ENCODE measurements around the gene HPD.
"Not testable (repeated sequence)": the region's sequence is repeated elsewhere in the genome, so short reads cannot be mapped to it uniquely, and the experiment has no call there.

The HPD gene

GRCh38 chr12:121797937-121798786, 60.5 kb downstream of the HPD start:
- DNase-seq: peak; percentile 84

GRCh38 chr12:121796855-121797751, 61.6 kb downstream of the HPD start:
- peak; percentile 88 for DNase-seq

DNA sequence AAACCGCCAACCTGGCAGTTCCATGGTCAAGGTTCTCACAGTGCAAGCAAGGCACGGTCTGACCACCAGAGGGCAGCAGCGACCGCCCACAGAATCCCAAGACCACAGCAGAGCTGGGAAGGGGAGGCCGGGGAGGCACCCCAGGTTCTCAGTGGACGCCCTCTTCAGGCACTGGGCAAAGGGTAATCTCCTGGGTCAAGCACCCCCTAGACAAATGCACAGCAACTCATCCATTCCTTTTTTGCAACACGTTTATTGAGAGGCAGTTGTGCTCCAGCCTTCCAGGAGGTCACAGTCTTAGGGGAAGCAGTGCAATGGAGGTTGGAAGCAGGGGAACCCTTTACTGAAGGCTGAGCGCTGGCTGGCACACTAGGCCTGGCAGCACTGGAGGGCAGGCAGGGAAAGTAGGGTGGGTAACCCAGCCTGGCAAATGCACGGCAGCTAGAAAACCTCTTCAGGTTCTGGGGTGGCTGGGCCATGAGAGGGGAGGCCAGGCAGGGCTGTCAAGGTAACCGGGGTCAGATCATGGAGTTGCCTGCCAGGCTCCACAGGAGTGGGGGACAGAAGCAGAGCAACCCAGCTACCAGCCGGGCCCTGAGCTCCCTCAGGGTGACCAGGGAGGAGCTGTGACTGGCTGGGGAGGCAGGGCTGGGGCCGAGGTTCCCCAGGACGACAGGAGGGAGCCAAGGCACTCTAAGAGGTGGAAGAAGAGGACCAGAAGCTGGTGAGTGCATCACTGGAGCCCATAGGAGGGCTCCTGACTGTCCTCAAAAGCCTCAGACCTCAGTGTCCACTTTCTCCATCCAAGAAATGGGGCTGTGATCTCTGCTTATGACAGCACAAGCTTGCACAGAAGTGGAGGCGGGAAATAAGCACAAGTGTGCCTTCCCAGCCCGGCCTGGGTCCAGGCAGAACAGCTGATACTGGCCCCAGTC, 63.4 kb downstream of the HPD start:
- DNase-seq: peak; percentile 94

DNA sequence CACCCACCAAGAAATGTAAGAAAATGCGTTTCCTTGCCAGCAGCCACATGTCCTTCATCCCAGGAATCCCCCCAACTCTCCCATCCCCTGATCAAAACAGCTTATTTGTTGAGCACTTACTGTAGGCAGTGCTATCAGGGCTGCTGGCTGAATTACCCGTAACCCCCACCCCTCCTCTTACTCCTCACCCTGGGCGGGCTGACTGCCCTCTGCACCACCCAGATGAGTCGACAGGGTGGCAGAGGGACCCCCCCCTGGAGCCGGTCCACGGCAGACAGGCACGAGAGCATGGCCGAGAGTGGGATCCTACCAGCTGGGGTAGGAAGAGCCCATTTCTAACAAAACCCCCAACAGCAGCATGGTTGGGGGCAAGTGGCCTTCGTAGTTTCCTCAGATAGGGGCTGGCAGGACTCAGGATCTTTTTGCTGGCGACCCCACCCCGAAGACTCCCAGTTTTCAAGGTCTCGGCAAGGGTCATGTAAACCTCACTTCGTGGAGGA, 64.1 kb downstream of the HPD start:
- DNase-seq: no peak

- DNase-seq: peak; percentile 94
Measured at GRCh38 chr12:121793838-121794533, 64.7 kb downstream of the HPD start.

DNA sequence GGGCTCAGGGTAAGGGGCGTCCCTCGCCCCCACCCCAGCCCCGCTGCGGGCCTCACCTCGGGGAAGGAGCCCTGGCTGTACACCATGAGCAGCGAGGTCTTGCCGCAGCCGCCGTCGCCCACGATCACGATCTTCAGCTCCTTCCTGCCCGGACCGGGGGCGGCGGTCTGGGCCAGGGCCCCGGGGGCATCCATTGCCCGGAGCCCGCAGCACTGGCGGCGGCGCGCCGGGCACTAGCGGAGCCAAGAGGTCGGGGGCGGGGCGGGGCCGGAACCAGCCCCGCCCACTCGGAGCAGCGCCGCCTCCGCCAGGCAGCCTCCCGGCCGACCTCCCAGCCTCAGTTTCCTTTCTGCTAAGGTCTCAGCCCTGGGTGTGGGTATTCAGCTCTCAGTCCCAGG, 65.2 kb downstream of the HPD start, which contains the start of gene RHOF:
RHOF (minus strand) TSS at position 249 of the 398 bp plus-strand sequence; CDS start at position 194, 55 bp downstream.
- no peak for DNase-seq

DNA sequence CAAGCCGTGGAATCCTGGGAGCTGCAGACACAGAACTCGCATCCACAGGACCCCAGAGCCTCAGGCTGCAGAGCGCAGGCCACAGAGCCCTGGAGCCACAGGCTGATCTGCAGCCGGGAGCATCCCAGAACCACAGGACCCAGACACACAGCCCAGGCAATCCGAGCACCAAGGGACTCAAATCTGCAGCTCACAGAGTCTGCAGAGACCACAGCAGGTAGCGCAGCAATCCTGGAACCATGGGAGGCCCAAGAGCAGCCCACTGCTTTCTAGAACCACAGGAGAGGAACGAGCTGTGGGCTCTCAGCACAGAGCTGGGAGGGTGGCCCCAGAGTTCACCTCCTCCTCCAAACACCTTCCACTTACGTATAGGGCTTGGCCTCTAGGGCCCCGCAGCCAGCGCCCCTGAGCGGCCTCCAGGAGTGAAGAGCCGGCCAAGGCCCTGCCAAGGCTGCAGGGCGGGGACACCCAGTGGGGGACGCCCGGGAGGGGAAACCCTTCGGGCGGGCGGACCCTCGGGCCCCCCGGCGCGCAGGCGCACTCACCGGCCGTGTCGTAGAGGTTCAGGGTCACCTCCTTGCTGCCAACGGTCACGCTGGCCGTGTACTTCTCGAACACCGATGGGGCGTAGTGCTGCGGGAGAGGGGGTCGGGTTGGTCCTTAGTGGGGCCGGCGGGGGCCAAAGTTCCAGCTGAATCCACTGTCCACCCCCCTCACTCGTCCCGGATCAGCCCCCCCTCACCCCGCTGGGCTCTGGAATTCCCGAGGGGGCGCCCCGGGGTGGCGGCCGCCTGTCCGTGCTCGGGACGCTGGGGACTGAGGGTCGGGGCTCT, 65.8 kb downstream of the HPD start:
- DNase-seq: peak; percentile 55

- peak; percentile 25 for DNase-seq
Measured at GRCh38 chr12:121791671-121792551, 66.7 kb downstream of the HPD start.

DNA sequence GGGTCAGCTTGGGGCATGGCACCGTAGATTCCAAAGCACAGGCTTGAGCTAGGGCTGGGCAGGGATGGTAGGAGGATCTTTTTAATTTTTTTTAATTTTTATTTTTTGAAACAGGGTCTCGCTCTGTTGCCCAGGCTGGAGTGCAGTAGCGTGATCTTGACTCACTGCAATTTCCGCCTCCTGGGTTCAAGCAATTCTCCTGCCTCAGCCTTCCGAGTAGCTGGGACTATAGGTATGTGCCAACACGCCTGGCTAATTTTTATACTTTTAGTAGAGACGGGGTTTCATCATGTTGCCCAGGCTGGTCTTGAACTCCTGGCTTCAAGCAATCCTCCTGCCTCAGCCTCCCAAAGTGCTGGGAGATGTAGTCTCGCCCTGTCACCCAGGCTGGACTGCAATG, 67.9 kb downstream of the HPD start:
- not testable (repeated sequence) for DNase-seq

DNA sequence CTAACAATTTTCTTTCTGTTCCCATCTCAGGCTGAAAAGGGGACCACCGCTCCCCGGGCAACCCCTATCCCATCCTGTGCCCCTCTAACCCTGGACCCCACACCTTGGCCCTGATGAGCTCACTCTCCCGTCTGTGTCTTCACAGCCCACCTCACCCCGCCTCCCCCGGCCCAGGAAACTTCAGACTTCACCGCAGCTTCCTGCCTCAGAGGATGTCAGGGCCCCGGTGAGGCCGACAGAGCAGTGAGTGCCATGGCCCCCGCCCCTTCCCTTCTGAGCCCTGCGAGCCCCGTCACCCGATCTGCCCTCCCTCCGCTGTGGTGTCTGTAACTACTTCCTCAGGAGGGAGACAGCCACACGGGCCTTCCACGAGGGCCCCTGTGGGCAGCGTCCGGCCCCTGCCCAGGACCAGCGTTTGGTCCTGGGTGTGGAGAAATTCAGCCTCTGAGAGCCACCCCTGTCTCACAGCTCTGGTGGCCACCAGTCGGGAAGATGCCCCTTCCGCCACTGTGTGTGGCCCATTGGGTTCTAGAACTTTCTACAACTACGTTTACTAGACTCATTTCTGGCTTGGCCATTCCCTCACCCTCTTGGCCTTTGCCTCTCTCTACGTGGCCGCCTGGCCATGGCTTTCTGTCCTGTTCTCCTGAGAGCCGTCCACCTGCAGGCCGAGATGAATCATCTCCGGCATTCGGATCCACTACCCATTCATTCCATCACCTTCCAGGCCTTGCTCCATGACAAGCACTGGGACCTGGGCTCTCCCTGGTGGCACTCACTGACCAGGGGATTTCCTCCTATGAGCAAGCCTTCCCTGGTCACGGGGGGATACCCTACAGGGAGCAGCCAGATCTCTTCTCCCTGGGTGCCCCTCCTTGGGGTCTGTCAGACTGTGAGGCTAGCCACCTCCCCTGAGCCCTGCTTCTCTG, 68.6 kb downstream of the HPD start:
- peak; percentile 84 for DNase-seq
